ENCODE measurements around the gene AJUBA. TPM values are rescaled to one million over a fixed set of nuclear protein-coding genes. Genes with fewer than 3 reads are reported as not detected.

Gene AJUBA
- 28.0 and 32.2 TPM in 2 replicates for total RNA-seq

GRCh38 chr14:22982477-22983245 is at the start of gene AJUBA:
AJUBA (minus strand) TSS chr14:22982551; CDS start chr14:22982266, 285 bp downstream.

DNA sequence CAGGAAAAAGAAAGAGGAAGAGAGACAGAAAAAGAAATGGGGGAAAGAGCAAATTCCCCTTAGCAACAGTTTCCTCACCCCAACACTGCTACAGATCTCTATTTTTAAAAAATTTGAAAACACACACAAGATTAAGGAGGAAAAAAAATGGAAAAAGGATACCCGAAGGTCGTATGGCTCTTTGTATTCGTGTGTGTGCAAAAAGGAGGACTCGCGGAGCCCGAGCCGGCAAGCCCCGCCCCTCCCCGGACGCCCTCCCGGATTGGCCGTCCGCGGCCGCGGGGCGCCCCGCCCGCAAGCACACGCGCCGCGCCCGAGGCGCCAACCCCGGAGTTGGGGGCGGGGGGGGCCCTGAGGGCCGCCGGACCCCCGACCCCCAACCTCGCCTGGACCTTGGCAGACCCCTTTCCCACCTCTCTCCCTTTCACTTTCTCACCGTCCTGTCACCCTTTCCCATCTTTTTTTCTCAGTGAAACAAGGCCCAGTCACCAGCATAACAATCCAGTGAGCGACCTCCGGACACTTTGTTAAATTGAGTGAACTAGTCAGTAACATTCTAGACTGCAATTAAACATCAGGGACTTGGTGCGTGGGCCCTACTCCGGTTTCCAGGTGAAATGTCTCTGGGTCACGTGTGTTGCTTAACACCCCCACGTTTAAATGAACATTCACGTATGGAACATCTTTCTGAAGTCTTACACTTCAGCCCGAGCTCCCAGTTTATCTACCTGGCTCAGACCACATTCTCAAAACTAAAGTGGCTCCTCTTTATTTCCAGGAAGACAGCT is 27.8 kb upstream of the AJUBA start, which contains the start of gene C14orf93:
TSS of gene C14orf93 (minus strand) at position 205 of the 788 bp plus-strand sequence. CDS start 11,120 bp downstream, outside the sequence.

GRCh38 chr14:22929104-22929960 is 53.0 kb downstream of the AJUBA start, which contains the start of gene PRMT5:
PRMT5 (minus strand) TSS chr14:22929376; CDS start chr14:22929361, 15 bp downstream.

Other genes with a start within 250 kb of the AJUBA start
- gene OXA1L, start 215.9 kb downstream of the AJUBA start, total RNA-seq: 78.9 and 102 TPM in 2 replicates
- gene SLC7A7, start 167.1 kb downstream of the AJUBA start, total RNA-seq: 4.1 and 7.2 TPM in 2 replicates
- gene MRPL52, start 152.7 kb downstream of the AJUBA start, total RNA-seq: 32.3 and 51.8 TPM in 2 replicates
- 238 and 248 TPM in 2 replicates for gene MMP14, start 146.0 kb downstream of the AJUBA start, total RNA-seq
- gene LRP10, start 110.8 kb downstream of the AJUBA start, total RNA-seq: 104 and 155 TPM in 2 replicates
- gene REM2, start 99.3 kb downstream of the AJUBA start, total RNA-seq: not detected in 2 replicates
- gene RBM23, start 63.4 kb downstream of the AJUBA start, total RNA-seq: 35.9 and 76.6 TPM in 2 replicates
- 59.1 and 85.4 TPM in 2 replicates for gene PRMT5, start 53.2 kb downstream of the AJUBA start, total RNA-seq
- 20.6 and 49.9 TPM in 2 replicates for gene HAUS4, start 25.5 kb downstream of the AJUBA start, total RNA-seq
- gene C14orf93, start 27.6 kb upstream of the AJUBA start, total RNA-seq: 5.7 and 5.8 TPM in 2 replicates
- 255 and 277 TPM in 2 replicates for gene PSMB5, start 52.3 kb upstream of the AJUBA start, total RNA-seq
- gene PSMB11, start 59.7 kb upstream of the AJUBA start, total RNA-seq: not detected in 2 replicates
- gene CDH24, start 75.0 kb upstream of the AJUBA start, total RNA-seq: 3.2 and 4.1 TPM in 2 replicates
- 48.4 and 55.2 TPM in 2 replicates for gene ACIN1, start 112.6 kb upstream of the AJUBA start, total RNA-seq
- gene C14orf119, start 113.0 kb upstream of the AJUBA start, total RNA-seq: 37.9 and 39.2 TPM in 2 replicates
- gene CIROP, start 122.4 kb upstream of the AJUBA start, total RNA-seq: not detected in 2 replicates
- not detected in 2 replicates for gene CEBPE, start 136.7 kb upstream of the AJUBA start, total RNA-seq
- gene SLC7A8, start 201.1 kb upstream of the AJUBA start, total RNA-seq: 0.32 and 2.0 TPM in 2 replicates